IMR-90 (cell line): ENCODE data around the gene ITPR2.

Source experiments
- BHLHE40 ChIP-seq: fragments of 150-350 bp; IDR thresholded peaks from 2 replicates; pipeline ENCODE4 v1.6.1; 2016; ENCODE audit warnings: mild to moderate bottlenecking, low read depth, low read length
- CEBPB ChIP-seq: IDR thresholded peaks from 2 replicates; pipeline ENCODE4 v1.6.1; 2012; ENCODE audit warnings: low read depth, low read length, improper control_type of control experiment
- ELK1 ChIP-seq: fragments of 150-350 bp; IDR thresholded peaks from 2 replicates; pipeline ENCODE4 v1.6.1; 2016; ENCODE audit warnings: low read depth, mild to moderate bottlenecking, low read length, moderate library complexity, borderline replicate concordance
- MAFK ChIP-seq: IDR thresholded peaks from 2 replicates; pipeline ENCODE4 v1.6.1; 2012; ENCODE audit warnings: low read depth, low read length, improper control_type of control experiment
- MAZ ChIP-seq: IDR thresholded peaks from 2 replicates; pipeline ENCODE4 v1.6.1; 2012; ENCODE audit warnings: low read depth, mild to moderate bottlenecking, low read length, improper control_type of control experiment, moderate library complexity, borderline replicate concordance
- MXI1 ChIP-seq: IDR thresholded peaks from 2 replicates; pipeline ENCODE4 v1.6.1; 2012; ENCODE audit warnings: low read depth, mild to moderate bottlenecking, low read length, moderate library complexity, borderline replicate concordance
- POLR2A ChIP-seq: IDR thresholded peaks from 2 replicates; pipeline ENCODE4 v1.6.1; 2012; ENCODE audit warnings: mild to moderate bottlenecking, low read depth, low read length
- RAD21 ChIP-seq: IDR thresholded peaks from 2 replicates; pipeline ENCODE4 v1.6.1; 2012; ENCODE audit warnings: low read length, improper control_type of control experiment
- RCOR1 ChIP-seq: IDR thresholded peaks from 2 replicates; pipeline ENCODE4 v1.6.1; 2012; ENCODE audit warnings: mild to moderate bottlenecking, low read length, improper control_type of control experiment; ENCODE audit not compliant: insufficient replicate concordance
- RFX5 ChIP-seq: IDR thresholded peaks from 2 replicates; pipeline ENCODE4 v1.8.0; 2012; ENCODE audit warnings: low read depth, mild to moderate bottlenecking, low read length, moderate library complexity
- SMC3 ChIP-seq: fragments of 150-350 bp; IDR thresholded peaks from 2 replicates; pipeline ENCODE4 v1.6.1; 2016; ENCODE audit warnings: low read depth, mild to moderate bottlenecking, antibody characterized with exemption, low read length, moderate library complexity
- USF2 ChIP-seq: fragments of 150-350 bp; IDR thresholded peaks from 2 replicates; pipeline ENCODE4 v1.6.1; 2017; ENCODE audit warnings: mild to moderate bottlenecking, antibody characterized with exemption, low read length, low read depth
- TF ChIP-seq, protein P1 (sequence below): conservative IDR thresholded peaks from 2 replicates; pipeline ENCODE4 v1.5.1; 2012; ENCODE audit warnings: mild to moderate bottlenecking, low read depth, low read length, improper control_type of control experiment

GRCh38 chr12:26696048-26696612 lies 136.9 kb downstream of the ITPR2 start:
- TF ChIP-seq POLR2A: no peak
- no peak for TF ChIP-seq BHLHE40
- TF ChIP-seq, protein P1, sequence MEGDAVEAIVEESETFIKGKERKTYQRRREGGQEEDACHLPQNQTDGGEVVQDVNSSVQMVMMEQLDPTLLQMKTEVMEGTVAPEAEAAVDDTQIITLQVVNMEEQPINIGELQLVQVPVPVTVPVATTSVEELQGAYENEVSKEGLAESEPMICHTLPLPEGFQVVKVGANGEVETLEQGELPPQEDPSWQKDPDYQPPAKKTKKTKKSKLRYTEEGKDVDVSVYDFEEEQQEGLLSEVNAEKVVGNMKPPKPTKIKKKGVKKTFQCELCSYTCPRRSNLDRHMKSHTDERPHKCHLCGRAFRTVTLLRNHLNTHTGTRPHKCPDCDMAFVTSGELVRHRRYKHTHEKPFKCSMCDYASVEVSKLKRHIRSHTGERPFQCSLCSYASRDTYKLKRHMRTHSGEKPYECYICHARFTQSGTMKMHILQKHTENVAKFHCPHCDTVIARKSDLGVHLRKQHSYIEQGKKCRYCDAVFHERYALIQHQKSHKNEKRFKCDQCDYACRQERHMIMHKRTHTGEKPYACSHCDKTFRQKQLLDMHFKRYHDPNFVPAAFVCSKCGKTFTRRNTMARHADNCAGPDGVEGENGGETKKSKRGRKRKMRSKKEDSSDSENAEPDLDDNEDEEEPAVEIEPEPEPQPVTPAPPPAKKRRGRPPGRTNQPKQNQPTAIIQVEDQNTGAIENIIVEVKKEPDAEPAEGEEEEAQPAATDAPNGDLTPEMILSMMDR: no peak
- no peak for TF ChIP-seq SMC3
- TF ChIP-seq USF2: no peak
- no peak for TF ChIP-seq RCOR1
- peak; percentile 30; the same call in 1 of the 2 replicates for TF ChIP-seq CEBPB
- no peak for TF ChIP-seq MAZ
- no peak for TF ChIP-seq MXI1
- no peak for TF ChIP-seq MAFK
- TF ChIP-seq RAD21: no peak
- no peak for TF ChIP-seq RFX5
- no peak for TF ChIP-seq ELK1
